AG10803 (cell line): ENCODE results near the gene MARCOL.

Source experiments
- DNase-seq: peaks from one replicate; pipeline ENCODE4 v3.0.0; 2010; ENCODE audit warnings: low read depth
- H3K4me3 ChIP-seq: 2 replicates; pipeline ENCODE4 v1.5.1; 2011; ENCODE audit warnings: mild to moderate bottlenecking, low read length, control low read depth
- TF ChIP-seq, protein P1 (sequence below): conservative IDR thresholded peaks from 2 replicates; pipeline ENCODE4 v1.5.1; 2011; ENCODE audit warnings: mild to moderate bottlenecking, low read length, control low read depth, inconsistent platforms

MARCOL gene

DNA sequence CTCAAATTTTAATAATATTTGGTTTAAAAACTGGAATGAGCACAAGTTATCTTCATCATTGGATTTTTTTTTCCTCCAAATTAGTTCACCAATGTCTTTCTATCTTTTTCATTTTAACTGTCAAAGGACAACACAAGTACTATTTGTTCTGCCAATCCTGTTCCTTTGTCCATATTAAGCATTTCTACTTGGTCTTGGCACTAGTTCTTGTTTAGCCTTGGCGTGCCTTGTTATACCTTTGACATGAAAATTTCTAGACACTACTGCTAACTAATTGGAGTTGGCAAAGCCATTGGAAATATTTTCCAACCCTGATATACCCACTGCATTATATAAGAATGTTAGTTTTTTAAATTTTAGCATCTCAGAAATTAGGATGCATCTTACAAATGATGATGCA lies 31.7 kb upstream of the MARCOL start:
- TF ChIP-seq, protein P1, sequence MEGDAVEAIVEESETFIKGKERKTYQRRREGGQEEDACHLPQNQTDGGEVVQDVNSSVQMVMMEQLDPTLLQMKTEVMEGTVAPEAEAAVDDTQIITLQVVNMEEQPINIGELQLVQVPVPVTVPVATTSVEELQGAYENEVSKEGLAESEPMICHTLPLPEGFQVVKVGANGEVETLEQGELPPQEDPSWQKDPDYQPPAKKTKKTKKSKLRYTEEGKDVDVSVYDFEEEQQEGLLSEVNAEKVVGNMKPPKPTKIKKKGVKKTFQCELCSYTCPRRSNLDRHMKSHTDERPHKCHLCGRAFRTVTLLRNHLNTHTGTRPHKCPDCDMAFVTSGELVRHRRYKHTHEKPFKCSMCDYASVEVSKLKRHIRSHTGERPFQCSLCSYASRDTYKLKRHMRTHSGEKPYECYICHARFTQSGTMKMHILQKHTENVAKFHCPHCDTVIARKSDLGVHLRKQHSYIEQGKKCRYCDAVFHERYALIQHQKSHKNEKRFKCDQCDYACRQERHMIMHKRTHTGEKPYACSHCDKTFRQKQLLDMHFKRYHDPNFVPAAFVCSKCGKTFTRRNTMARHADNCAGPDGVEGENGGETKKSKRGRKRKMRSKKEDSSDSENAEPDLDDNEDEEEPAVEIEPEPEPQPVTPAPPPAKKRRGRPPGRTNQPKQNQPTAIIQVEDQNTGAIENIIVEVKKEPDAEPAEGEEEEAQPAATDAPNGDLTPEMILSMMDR, result no peak

DNA sequence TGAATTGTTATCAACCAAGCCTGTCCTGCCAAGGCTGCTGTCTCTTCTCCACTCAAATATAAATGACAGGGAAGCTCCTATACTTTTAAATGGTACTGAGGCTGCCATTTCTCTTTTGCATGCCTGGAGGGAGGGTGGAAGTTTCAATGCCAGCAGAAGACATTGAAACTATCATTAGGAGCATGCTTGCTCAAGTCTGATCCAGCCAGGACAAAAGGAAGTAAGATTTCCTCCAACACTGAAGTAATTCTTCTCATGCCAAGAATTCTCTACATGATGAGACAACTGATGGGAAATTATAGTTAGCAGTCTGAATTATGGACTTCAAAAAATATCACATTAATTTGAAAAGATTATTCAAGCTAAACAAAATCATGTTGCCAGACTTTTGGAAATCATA lies 30.1 kb upstream of the MARCOL start:
- no peak overlapping the region for H3K4me3 ChIP-seq
- TF ChIP-seq, protein P1, result no peak
- DNase-seq, result no peak

More for the DNA sequence above, 31.7 kb upstream of the MARCOL start:
- no peak overlapping the region for H3K4me3 ChIP-seq
- DNase-seq, result no peak

DNA sequence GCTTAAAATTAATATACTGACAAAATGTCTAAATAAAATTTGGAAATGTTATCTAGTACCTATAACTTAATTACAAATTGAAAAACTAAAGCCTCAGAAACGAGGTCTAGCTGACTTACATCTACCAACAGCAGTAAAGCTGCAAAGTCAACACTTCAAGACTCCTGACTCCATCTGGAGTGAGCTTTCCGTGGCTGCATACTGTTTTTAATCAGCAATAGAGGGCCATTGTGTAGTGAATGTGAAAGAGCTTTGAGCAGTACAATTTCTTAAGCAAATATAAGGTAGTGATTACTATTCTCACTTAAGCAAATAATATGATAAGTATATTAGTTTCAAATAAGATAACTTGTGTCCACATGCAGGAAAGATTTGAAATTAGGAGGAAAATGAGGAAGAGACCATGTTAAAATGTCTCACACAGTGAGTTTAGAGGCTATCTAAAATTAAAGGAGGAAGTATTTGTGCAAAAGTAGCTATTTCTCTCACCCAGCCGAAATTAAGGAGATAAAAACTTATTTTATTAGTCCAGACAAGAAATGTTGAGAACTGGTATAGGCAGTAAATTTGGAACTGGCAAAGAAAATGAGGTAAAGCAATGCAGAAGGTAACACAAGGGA lies 29.1 kb upstream of the MARCOL start:
- H3K4me3 ChIP-seq, result no peak overlapping the region
- no peak for DNase-seq
- TF ChIP-seq, protein P1, result no peak

DNA sequence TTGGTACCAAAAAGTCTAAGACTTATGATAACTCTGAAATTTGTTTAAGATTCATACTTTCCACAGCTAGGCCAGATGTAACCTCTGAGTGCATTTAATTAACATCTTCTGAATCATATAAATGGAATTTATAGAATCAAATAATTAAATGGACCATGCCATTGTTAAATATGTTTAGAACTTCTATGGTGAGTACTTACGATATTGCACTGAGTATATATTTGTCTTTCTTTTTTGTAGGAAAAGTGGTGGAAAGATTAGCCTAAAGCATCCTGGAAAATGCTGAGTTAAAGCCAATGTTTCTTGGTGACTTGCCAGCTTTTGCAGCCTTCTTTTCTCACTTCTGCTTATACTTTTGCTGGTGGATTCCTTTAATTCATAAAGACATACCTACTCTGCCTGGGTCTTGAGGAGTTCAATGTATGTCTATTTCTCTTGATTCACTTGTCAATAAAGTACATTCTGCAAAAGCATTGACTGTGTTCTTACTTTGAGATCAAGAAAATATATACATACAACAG lies 23.6 kb upstream of the MARCOL start:
- no peak overlapping the region for H3K4me3 ChIP-seq
- DNase-seq, result no peak
- TF ChIP-seq, protein P1, result no peak

DNA sequence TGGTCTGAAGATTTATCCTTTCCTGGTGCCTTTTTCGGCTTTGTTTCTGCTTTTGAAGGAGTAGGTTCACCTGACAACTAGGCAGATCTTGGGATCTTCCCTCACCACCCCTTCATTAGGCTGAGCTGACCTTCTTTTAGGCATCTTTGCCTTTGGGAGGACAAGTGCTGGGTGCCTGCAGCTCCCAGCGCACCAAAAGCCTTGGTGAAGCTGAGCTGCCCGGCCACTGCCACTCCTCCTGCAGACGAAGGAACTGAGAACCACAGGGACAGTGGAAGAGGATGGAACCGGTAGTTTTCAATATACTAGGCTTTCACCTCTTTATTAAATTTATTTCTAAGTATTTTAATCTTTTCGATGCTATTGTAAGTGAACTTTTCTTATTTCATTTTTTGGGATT lies 16.8 kb upstream of the MARCOL start:
- no peak overlapping the region for H3K4me3 ChIP-seq
- DNase-seq, result no peak

DNA sequence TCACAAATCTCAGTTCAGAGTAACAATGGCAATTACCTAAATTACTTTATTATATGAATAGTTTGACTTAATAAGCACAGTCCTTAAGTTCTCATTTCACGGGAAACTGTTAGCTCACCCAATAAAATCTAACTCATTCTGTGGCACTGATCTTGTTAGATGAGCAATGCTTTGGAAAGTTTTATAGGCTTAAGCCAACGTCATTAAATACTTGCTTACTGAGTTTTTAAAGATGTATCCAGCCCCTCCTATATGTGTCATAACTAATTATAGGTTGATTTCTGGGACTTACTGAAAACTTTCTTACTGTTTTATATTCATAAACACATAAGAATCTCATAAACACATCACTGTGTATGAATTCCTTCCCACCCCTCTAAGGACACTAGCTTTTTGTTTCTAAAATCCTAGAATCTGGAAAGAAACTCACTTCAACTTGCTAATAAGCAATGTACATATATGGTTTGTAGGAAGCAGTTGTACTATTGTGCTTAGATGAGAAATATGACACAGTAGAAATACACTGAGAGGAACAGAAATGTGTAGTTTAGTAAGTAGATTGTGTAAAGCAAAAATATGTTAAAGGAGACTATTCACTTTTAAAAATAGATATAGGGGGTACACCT lies 14.1 kb upstream of the MARCOL start:
- no peak for DNase-seq
- H3K4me3 ChIP-seq, result no peak overlapping the region
- TF ChIP-seq, protein P1, result no peak

More for the DNA sequence above, 16.8 kb upstream of the MARCOL start:
- TF ChIP-seq, protein P1, result no peak
